GM12878 (cell line): Measurements from ENCODE around the gene DEFB124. TPM values are rescaled to one million over a fixed set of nuclear protein-coding genes. Genes with fewer than 3 reads are reported as not detected.

Source experiments
- BACH1 ChIP-seq: fragments of 450-650 bp; IDR thresholded peaks from 2 replicates; pipeline ENCODE4 v1.6.1; 2017; ENCODE audit warnings: mild to moderate bottlenecking, borderline replicate concordance
- BCL11A ChIP-seq: IDR thresholded peaks from 2 replicates; pipeline ENCODE4 v1.6.1; 2011; ENCODE audit warnings: low read depth, low read length
- EED ChIP-seq: sonication (generic); IDR thresholded peaks from 2 replicates; pipeline ENCODE4 v1.6.1; 2016; ENCODE audit warnings: antibody characterized with exemption, low read depth
- EP300 ChIP-seq, 2 experiments: fragments of 150-350 bp in 1 of 2; IDR thresholded peaks; 2 replicates each; pipeline ENCODE4 v1.6.1; 2011 to 2012; ENCODE audit warnings: low read depth in 2 of 2, low read length in 2 of 2, borderline replicate concordance in 1 of 2, improper control_type of control experiment in 1 of 2, inconsistent platforms in 1 of 2; ENCODE audit not compliant: control insufficient read depth in 1 of 2
- FOXK2 ChIP-seq: fragments of 450-650 bp; IDR thresholded peaks from 2 replicates; pipeline ENCODE4 v1.6.1; 2017; ENCODE audit warnings: mild to moderate bottlenecking, moderate library complexity
- FOXM1 ChIP-seq: IDR thresholded peaks from 2 replicates; pipeline ENCODE4 v1.6.1; 2012; ENCODE audit warnings: low read depth, mild to moderate bottlenecking, inconsistent platforms, low read length, moderate library complexity
- GATAD2B ChIP-seq: fragments of 450-650 bp; conservative IDR thresholded peaks from 2 replicates; pipeline ENCODE4 v1.6.1; 2017; ENCODE audit warnings: low read depth, mild to moderate bottlenecking, moderate library complexity
- IRF4 ChIP-seq: IDR thresholded peaks from 2 replicates; pipeline ENCODE4 v1.6.1; 2011; ENCODE audit warnings: low read depth, low read length
- JUND ChIP-seq: IDR thresholded peaks from 2 replicates; pipeline ENCODE4 v1.6.1; 2012; ENCODE audit warnings: low read depth, mild to moderate bottlenecking, low read length, improper control_type of control experiment, moderate library complexity
- KDM1A ChIP-seq: fragments of 200-600 bp; sonication (generic); IDR thresholded peaks from 2 replicates; pipeline ENCODE4 v1.6.1; 2016; ENCODE audit warnings: borderline replicate concordance
- LARP7 ChIP-seq: fragments of 450-650 bp; IDR thresholded peaks from 2 replicates; pipeline ENCODE4 v1.6.1; 2017; ENCODE audit warnings: mild to moderate bottlenecking
- MTA2 ChIP-seq: fragments of 450-650 bp; IDR thresholded peaks from 2 replicates; pipeline ENCODE4 v1.6.1; 2016; ENCODE audit warnings: low read depth, mild to moderate bottlenecking, moderate library complexity
- MYC ChIP-seq: IDR thresholded peaks from 2 replicates; pipeline ENCODE4 v1.6.1; 2011; ENCODE audit warnings: mild to moderate bottlenecking, low read length, moderate library complexity, inconsistent platforms; ENCODE audit not compliant: insufficient read depth, insufficient replicate concordance, insufficient read length, severe bottlenecking
- NFIC ChIP-seq: IDR thresholded peaks from 2 replicates; pipeline ENCODE4 v1.6.1; 2012; ENCODE audit warnings: low read depth, mild to moderate bottlenecking, inconsistent platforms, low read length, moderate library complexity
- NFYA ChIP-seq: IDR thresholded peaks from 2 replicates; pipeline ENCODE4 v1.6.1; 2011; ENCODE audit warnings: low read depth, mild to moderate bottlenecking, low read length, improper control_type of control experiment, borderline replicate concordance
- NR2C1 ChIP-seq: fragments of 450-650 bp; IDR thresholded peaks from 2 replicates; pipeline ENCODE4 v1.6.1; 2017; ENCODE audit warnings: antibody characterized with exemption, mild to moderate bottlenecking, moderate library complexity
- NR2C2 ChIP-seq: IDR thresholded peaks from 2 replicates; pipeline ENCODE4 v1.6.1; 2011; ENCODE audit warnings: borderline replicate concordance, low read depth; ENCODE audit not compliant: control insufficient read depth, insufficient read length
- PAX5 ChIP-seq: IDR thresholded peaks from 2 replicates; pipeline ENCODE4 v1.6.1; 2011; ENCODE audit warnings: low read depth, low read length, borderline replicate concordance
- WRNIP1 ChIP-seq: IDR thresholded peaks from 2 replicates; pipeline ENCODE4 v1.6.1; 2011; ENCODE audit warnings: low read depth, low read length, improper control_type of control experiment, borderline replicate concordance
- YBX1 ChIP-seq: fragments of 450-650 bp; IDR thresholded peaks from 2 replicates; pipeline ENCODE4 v1.6.1; 2016; ENCODE audit warnings: antibody characterized with exemption
- ZNF217 ChIP-seq: fragments of 450-650 bp; IDR thresholded peaks from 2 replicates; pipeline ENCODE4 v1.6.1; 2017; ENCODE audit warnings: antibody characterized with exemption, mild to moderate bottlenecking
- ZNF24 ChIP-seq: fragments of 450-650 bp; IDR thresholded peaks from 2 replicates; pipeline ENCODE4 v1.6.1; 2017; ENCODE audit warnings: antibody characterized with exemption, mild to moderate bottlenecking
- polyA plus RNA-seq, 11 experiments: library from polyadenylated mRNA; depleted of rRNA in 4 of 11; unstranded in 6 of 11; stranded (reverse) in 5 of 11; fragments of >200 nt; fragmentation: Nextera tagmentation in 4 of 11; fragmentation: Illumina TruSeq in 1 of 11; extraction: Ambion mirVana in 4 of 11; extraction: Trizol in 1 of 11; gene quantifications; 1 replicate in 1 of 11; 2 replicates in 10 of 11; pipeline versions ENCODE4 v1.2.1 to v1.2.3, GENCODE V29; 2011 to 2016; ENCODE audit warnings: inconsistent platforms in 2 of 11, missing spikeins in 2 of 11, low read depth in 1 of 11
- total RNA-seq, 4 experiments: library from RNA; depleted of rRNA in 3 of 4; stranded (reverse); fragments of >200 nt in 3 of 4; fragmentation: Illumina TruSeq in 1 of 4; extraction: Trizol in 1 of 4; gene quantifications; 2 replicates each; pipeline versions ENCODE4 v1.2.1 to v1.2.3, GENCODE V29; 2013 to 2021
- TF ChIP-seq, protein P1 (sequence below): IDR thresholded peaks from 2 replicates; pipeline ENCODE4 v1.6.1; 2011; ENCODE audit warnings: low read depth, low read length, improper control_type of control experiment, borderline replicate concordance
- TF ChIP-seq, protein P2 (sequence below): fragments of 450-650 bp; IDR thresholded peaks from 2 replicates; pipeline ENCODE4 v1.6.1; 2016; ENCODE audit warnings: mild to moderate bottlenecking
- TF ChIP-seq, protein P3 (sequence below): fragments of 450-650 bp; IDR thresholded peaks from 2 replicates; pipeline ENCODE4 v1.6.1; 2017; ENCODE audit warnings: mild to moderate bottlenecking, moderate library complexity

DEFB124 gene
- total and polyA plus RNA-seq, 10 of the 15 experiments (the other 5 are each of a cell fraction or from before 2014, with no cell fraction given) = not detected

DNA sequence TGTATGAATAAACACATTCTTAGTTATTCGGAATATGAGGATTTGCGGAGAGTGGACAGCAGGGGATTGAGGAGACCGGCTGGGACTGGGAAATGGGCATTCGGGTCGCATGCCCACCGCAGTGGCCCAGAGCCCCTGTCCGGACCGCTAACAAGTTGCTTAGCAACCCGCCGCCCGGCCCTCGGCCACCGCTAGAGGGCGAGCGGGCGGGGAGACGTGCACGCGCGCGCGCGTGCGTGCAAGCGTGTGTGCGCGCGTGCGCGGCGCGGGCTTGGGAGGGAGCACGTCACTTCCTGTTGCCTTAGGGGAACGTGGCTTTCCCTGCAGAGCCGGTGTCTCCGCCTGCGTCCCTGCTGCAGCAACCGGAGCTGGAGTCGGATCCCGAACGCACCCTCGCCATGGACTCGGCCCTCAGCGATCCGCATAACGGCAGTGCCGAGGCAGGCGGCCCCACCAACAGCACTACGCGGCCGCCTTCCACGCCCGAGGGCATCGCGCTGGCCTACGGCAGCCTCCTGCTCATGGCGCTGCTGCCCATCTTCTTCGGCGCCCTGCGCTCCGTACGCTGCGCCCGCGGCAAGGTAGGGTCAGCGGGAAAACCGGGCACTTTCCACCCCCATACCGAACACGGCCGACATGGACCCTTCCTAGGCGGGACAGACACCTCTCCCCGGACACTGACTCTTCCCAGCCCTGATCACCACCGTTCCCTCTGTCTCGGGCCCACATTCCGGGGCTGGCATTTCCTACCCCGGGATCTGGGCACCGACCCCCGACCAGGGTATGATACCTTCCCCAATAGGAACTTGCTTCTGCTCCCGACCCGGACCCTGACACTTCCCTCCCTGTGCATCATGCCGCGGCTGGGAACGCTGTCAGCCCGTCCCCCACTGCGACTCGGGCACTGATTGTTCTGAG lies 39.5 kb upstream of the DEFB124 start, which contains the start of gene HM13 (continued):
- TF ChIP-seq BCL11A = no peak
- TF ChIP-seq, protein P1, sequence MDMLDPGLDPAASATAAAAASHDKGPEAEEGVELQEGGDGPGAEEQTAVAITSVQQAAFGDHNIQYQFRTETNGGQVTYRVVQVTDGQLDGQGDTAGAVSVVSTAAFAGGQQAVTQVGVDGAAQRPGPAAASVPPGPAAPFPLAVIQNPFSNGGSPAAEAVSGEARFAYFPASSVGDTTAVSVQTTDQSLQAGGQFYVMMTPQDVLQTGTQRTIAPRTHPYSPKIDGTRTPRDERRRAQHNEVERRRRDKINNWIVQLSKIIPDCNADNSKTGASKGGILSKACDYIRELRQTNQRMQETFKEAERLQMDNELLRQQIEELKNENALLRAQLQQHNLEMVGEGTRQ = no peak
- TF ChIP-seq YBX1 = no peak
- no peak for TF ChIP-seq NFYA
- peak; percentile 39 for TF ChIP-seq GATAD2B
- TF ChIP-seq EP300 (IDR thresholded peaks at IDR 0.05; ENCODE audit: borderline replicate concordance in 1 of 2, control insufficient read depth in 1 of 2, low read depth in 2 of 2, low read length in 2 of 2) = no peak
- no peak for TF ChIP-seq BACH1
- peak; percentile 78 for TF ChIP-seq LARP7
- TF ChIP-seq, protein P2, sequence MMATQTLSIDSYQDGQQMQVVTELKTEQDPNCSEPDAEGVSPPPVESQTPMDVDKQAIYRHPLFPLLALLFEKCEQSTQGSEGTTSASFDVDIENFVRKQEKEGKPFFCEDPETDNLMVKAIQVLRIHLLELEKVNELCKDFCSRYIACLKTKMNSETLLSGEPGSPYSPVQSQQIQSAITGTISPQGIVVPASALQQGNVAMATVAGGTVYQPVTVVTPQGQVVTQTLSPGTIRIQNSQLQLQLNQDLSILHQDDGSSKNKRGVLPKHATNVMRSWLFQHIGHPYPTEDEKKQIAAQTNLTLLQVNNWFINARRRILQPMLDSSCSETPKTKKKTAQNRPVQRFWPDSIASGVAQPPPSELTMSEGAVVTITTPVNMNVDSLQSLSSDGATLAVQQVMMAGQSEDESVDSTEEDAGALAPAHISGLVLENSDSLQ = no peak
- no peak for TF ChIP-seq FOXM1
- TF ChIP-seq JUND = no peak
- TF ChIP-seq MYC = peak; percentile 27
- peak; percentile 42; the same call in 1 of the 2 replicates for TF ChIP-seq EED
- TF ChIP-seq NFIC = no peak
- TF ChIP-seq, protein P3, sequence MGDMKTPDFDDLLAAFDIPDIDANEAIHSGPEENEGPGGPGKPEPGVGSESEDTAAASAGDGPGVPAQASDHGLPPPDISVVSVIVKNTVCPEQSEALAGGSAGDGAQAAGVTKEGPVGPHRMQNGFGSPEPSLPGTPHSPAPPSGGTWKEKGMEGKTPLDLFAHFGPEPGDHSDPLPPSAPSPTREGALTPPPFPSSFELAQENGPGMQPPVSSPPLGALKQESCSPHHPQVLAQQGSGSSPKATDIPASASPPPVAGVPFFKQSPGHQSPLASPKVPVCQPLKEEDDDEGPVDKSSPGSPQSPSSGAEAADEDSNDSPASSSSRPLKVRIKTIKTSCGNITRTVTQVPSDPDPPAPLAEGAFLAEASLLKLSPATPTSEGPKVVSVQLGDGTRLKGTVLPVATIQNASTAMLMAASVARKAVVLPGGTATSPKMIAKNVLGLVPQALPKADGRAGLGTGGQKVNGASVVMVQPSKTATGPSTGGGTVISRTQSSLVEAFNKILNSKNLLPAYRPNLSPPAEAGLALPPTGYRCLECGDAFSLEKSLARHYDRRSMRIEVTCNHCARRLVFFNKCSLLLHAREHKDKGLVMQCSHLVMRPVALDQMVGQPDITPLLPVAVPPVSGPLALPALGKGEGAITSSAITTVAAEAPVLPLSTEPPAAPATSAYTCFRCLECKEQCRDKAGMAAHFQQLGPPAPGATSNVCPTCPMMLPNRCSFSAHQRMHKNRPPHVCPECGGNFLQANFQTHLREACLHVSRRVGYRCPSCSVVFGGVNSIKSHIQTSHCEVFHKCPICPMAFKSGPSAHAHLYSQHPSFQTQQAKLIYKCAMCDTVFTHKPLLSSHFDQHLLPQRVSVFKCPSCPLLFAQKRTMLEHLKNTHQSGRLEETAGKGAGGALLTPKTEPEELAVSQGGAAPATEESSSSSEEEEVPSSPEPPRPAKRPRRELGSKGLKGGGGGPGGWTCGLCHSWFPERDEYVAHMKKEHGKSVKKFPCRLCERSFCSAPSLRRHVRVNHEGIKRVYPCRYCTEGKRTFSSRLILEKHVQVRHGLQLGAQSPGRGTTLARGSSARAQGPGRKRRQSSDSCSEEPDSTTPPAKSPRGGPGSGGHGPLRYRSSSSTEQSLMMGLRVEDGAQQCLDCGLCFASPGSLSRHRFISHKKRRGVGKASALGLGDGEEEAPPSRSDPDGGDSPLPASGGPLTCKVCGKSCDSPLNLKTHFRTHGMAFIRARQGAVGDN = peak; percentile 54; the same call in 1 of the 2 replicates
- no peak; the same call in 1 of the 2 replicates for TF ChIP-seq NR2C1
- no peak for TF ChIP-seq KDM1A
- no peak for TF ChIP-seq NR2C2
- TF ChIP-seq ZNF24 = no peak
- TF ChIP-seq PAX5 = peak; percentile 50; the same call in 1 of the 2 replicates
- TF ChIP-seq FOXK2 = peak; percentile 57; the same call in 1 of the 2 replicates
- TF ChIP-seq ZNF217 = no peak
- TF ChIP-seq MTA2 = no peak
- TF ChIP-seq WRNIP1 = no peak
- peak; percentile 42; the same call in 1 of the 2 replicates for TF ChIP-seq IRF4
